Astrocyte of the cerebellum (primary cell): ENCODE results near the gene HSPB2.

ENCODE experiments used
- DNase-seq: peaks from one replicate; pipeline ENCODE4 v3.0.0-alpha.2; 2011; ENCODE audit warnings: low read depth
- H3K4me3 ChIP-seq: 2 replicates; pipeline ENCODE4 v1.5.1; 2011; ENCODE audit warnings: mild to moderate bottlenecking, low read depth, low read length, moderate library complexity
- CTCF ChIP-seq: IDR thresholded peaks from 2 replicates; pipeline ENCODE4 v1.5.1; 2012; ENCODE audit warnings: low read length, low read depth, moderate library complexity, mild to moderate bottlenecking; ENCODE audit errors: missing control alignments
- in situ Hi-C: cut with HindIII; loops from 2 replicates; pipeline ENCODE4 v1.10.0; 2017; ENCODE audit warnings: low sequenced_read_pairs

HSPB2 gene

GRCh38 chr11:111913031-111913861 is 712 bp downstream of the HSPB2 start:
- H3K4me3 ChIP-seq, result no peak overlapping the region
- no peak for TF ChIP-seq CTCF
- no peak for DNase-seq
- in situ Hi-C loops, result no loop called here

- no peak for DNase-seq
- no peak for TF ChIP-seq CTCF
- in situ Hi-C loops, result no loop called here
- H3K4me3 ChIP-seq, result no peak overlapping the region
These were observed 1.5 kb downstream of the HSPB2 start for GRCh38 chr11:111913997-111914396.

GRCh38 chr11:111916768-111917167 is 4.2 kb downstream of the HSPB2 start:
- in situ Hi-C loops, result no loop called here
- DNase-seq, result no peak
- no peak for TF ChIP-seq CTCF
- H3K4me3 ChIP-seq, result no peak overlapping the region

GRCh38 chr11:111917312-111917711 is 4.8 kb downstream of the HSPB2 start:
- in situ Hi-C loops, result no loop called here
- no peak overlapping the region for H3K4me3 ChIP-seq
- no peak for TF ChIP-seq CTCF
- DNase-seq, result no peak

- H3K4me3 ChIP-seq, result no peak overlapping the region
- in situ Hi-C loops, result no loop called here
- TF ChIP-seq CTCF, result no peak
- DNase-seq, result no peak
These were observed 5.3 kb downstream of the HSPB2 start for GRCh38 chr11:111917788-111918187.

GRCh38 chr11:111918390-111919256 is 6.1 kb downstream of the HSPB2 start, which contains the start of gene C11orf52:
C11orf52 (plus strand) TSS chr11:111918913; CDS start chr11:111918973, 60 bp downstream.
- no peak for TF ChIP-seq CTCF
- no peak within 1 kb of the TSS for H3K4me3 ChIP-seq
- in situ Hi-C loops, result no loop called here
- DNase-seq, result no peak
